Measurements from ENCODE around the gene TDRD3.

The TDRD3 gene

GRCh38 chr13:60613080-60613479 is 216.1 kb downstream of the TDRD3 start:
- no peak overlapping the region for H3K4me3 ChIP-seq (ENCODE audit: low read depth, low read length)
- TF ChIP-seq CTCF (IDR thresholded peaks at IDR 0.05; ENCODE audit: low read depth, low read length, missing control alignments), result no peak
- DNase-seq (ENCODE audit: low read depth), result no peak
- in situ Hi-C loops (cut with HindIII; ENCODE audit: low sequenced_read_pairs), result no loop called here

GRCh38 chr13:60617991-60618733 is 221.1 kb downstream of the TDRD3 start:
- peak; percentile 45 for DNase-seq (ENCODE audit: low read depth)
- TF ChIP-seq CTCF (IDR thresholded peaks at IDR 0.05; ENCODE audit: low read depth, low read length, missing control alignments), result peak; percentile 72
- no peak overlapping the region for H3K4me3 ChIP-seq (ENCODE audit: low read depth, low read length)
- in situ Hi-C loops (cut with HindIII; ENCODE audit: low sequenced_read_pairs), result no loop called here

- no peak for TF ChIP-seq CTCF (IDR thresholded peaks at IDR 0.05; ENCODE audit: low read depth, low read length, missing control alignments)
- no peak for DNase-seq (ENCODE audit: low read depth)
- in situ Hi-C loops (cut with HindIII; ENCODE audit: low sequenced_read_pairs), result no loop called here
- no peak overlapping the region for H3K4me3 ChIP-seq (ENCODE audit: low read depth, low read length)
These were observed 222.4 kb downstream of the TDRD3 start for GRCh38 chr13:60619461-60619860.

- TF ChIP-seq CTCF (IDR thresholded peaks at IDR 0.05; ENCODE audit: low read depth, low read length, missing control alignments), result no peak
- H3K4me3 ChIP-seq (ENCODE audit: low read depth, low read length), result no peak overlapping the region
- no peak for DNase-seq (ENCODE audit: low read depth)
- in situ Hi-C loops (cut with HindIII; ENCODE audit: low sequenced_read_pairs), result no loop called here
These were observed 223.8 kb downstream of the TDRD3 start for GRCh38 chr13:60620611-60621395.

- in situ Hi-C loops (cut with HindIII; ENCODE audit: low sequenced_read_pairs), result no loop called here
- no peak overlapping the region for H3K4me3 ChIP-seq (ENCODE audit: low read depth, low read length)
- no peak for TF ChIP-seq CTCF (IDR thresholded peaks at IDR 0.05; ENCODE audit: low read depth, low read length, missing control alignments)
- no peak for DNase-seq (ENCODE audit: low read depth)
These were observed 226.1 kb downstream of the TDRD3 start for GRCh38 chr13:60623151-60623550.
